Stimulated activated CD8-positive, alpha-beta memory T cell treated with anti-CD3 and anti-CD28 coated beads, Interleukin-4, amount 100 ng/mL, for 1 hour (primary cell): ENCODE results near the gene GYPE.
"Not testable (repeated sequence)": the region's sequence is repeated elsewhere in the genome, so short reads cannot be mapped to it uniquely, and the experiment has no call there.

Experiments used
- DNase-seq, 2 donors: peaks; one replicate each; pipeline ENCODE4 v3.0.0-alpha.2; 2020; ENCODE audit warnings: low read depth in 2 of 2, low spot score in 1 of 2

GYPE gene

DNA sequence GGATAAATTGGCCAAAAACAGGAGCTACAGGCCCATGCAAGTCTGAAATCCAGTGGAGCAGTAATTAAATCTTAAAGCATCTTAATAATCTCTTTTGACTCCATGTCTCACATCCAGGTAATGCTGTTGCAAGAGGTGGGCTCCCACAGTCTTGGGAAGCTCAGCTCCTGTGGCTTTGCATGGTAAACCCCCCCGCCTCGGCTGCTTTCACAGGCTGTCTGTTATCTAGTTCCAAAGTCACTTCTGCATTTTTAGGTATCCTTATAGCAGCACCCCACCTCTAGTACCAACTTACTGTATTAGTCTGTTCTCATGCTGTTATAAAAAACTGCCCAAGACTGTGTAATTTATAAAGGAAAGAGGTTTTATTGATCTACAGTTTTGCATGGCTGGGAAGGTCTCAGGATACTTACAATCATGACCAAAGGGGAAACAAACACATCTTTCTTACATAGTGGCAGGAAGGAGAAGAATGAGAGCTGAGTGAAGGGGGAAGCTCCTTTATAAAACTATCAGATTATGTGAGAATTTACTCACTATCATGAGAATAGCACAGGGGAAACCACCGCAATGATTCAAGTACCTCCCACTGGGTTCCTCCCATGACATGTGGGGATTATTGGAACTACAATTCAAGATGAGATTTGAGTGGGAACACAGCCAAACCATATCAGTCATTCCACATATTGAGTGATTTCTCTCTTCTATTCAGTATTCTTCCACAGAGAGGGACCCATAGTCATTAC is 34.7 kb downstream of the GYPE start:
- not testable (repeated sequence) for DNase-seq

DNA sequence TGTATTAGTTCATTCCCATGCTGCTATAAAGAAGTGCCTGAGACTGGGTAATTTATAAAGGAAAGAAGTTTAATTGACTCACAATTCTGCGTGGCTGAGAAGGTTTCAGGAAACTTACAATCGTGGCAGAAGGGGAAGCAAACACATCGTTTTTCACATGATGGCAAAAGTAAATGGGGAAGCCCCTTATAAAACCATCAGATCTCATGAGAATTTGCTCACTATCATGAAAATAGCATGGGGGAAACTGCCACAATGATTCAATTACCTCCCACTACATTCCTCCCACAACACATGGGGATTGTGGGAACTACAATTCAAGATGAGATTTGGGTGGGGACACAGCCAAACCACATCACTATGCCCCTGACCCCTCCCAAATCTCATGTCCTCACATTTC is 35.4 kb downstream of the GYPE start:
- DNase-seq, result not testable (repeated sequence)

DNA sequence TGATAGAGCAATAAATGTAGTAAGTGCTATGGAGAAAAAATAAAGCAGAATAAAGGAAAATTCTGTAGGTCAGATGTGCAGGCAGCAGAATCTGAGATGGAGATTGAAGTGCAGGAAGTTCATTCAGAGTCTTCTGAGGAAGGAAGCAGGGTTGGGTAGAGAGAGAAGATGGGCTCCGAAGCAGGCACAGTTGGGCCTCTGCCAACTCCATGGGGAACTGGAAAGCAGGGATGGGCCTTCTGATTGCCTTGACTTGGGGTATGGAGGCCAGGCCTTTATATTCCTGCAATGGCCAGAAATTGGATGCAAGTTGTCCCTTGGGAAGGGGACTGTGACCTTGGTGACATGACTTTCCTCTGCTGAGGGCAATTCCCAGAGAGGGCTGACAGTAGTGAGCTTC is 42.6 kb downstream of the GYPE start:
- not testable (repeated sequence) for DNase-seq

DNA sequence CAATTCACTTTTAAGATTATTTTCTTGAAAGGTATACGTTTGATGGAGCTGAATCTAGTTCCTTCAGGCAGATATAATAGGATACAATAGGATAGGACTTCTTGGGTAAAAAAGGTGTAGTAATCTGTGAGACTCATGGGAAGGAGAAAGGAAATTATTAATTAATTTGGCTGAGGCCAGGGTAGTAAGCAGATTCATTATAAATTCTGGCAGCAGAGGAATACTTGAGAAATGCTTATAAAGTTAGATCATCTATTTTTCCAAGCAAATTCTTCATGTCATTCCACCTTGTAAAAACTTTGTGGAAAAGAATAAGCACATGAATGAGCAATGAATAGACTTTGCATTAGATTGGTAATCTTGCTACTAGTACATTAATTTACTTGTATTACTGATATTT is 46.9 kb downstream of the GYPE start:
- no peak for DNase-seq

DNA sequence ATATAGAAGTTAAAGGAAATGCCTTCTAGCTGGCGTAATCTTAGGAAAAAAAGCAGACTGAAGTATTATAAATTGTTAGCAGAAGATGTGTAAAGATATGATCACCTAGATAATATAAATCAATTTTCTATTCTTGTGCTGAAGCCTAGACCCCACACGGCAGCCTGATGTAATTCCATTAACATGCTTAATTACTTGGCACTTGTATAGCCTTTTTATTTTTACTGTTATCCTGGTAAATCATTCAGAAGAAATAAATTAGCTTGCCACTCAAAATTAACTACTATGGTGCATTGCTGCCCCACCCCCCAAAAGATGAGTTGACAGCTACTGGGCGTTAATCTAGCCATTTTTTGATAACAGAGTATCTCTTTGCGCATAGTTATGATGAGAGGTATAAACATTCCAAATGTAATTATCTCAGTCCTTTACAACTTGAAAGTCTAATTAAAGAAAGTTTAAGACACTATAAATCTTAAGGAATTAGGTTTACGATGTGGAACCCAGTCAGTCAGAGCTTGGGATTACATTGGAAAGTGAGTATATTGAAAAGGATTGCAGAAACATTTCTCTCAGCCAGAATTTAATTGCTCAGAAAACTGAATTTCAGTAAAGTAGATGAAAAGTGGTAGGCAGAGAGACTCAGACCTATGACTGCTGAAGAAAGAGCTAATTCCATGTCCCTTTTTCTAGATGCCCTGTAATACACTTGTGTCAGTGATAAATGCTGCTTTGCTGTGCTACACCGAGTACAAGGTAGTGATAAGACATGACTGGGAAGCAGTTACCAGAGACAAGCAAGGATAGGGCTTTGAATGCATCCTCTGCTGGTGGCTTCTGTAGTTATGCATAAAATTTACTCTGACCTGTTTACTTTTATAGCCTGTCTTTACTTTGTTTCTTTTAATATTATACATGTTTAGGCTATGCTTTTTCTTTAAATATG is 47.7 kb downstream of the GYPE start:
- DNase-seq, result not testable (repeated sequence)

DNA sequence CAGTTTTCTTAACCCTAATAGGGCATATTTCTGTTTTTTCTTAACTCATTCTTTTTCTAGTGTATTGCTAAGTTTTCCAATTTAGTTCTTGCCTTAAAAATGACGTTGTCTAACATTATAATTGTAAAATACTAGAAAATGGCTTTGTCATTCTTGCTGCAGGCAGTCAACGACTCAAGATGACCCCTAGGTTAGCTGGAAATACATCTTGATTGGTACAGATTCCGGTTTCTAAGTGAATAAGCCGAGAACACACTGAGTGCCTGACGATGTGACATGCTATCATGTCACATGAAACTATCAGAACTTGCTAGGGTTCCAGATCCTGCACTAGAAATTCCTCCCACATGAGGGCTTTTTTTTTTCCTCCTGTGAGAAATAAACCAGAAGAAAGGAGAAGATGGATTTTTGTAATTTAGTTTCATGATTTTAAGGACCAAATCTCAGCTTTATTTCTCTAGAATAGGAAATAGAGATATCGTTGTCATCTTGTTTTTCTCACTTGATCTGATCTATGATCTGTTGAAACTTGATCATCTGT is 49.3 kb downstream of the GYPE start:
- DNase-seq, result not testable (repeated sequence)

DNA sequence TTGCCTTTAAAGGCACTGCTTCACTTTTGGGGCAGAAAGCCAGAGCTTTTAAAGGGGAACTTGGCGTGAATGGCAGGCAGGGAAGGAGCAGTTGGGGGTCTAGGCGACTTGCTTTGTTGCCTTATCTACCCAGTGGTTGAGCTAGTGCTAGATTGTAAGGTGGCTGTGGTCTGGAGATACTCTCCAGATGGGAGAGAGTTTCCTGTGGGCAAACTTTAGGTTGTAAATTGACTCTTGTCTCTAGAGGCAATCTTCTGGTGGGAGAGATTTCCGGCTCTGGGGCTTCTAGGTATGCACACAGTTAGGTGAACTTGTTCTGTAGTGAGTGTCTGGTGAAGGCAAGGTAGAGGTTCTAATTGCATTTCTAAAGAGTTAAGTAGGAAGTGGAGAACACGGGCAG is 50.7 kb downstream of the GYPE start:
- DNase-seq, result not testable (repeated sequence)

DNA sequence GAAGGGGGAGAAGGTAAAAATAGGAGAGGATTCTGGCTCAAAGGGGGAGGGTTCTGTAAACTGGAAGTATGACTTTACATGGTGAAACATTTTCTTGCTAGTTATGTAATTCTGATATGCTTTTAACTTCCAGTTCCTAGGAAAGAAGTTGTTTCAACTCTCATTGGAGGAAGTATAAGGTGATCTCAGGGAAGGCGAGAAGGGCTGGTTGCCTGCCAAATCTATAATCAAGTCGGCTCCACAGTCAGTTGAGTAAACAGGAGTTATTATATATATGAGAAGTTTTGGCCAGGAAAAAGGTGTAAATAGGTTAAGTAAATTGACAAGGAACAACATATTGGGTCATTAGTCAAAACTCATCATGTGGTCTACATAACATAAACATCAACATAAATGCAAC is 56.1 kb downstream of the GYPE start:
- not testable (repeated sequence) for DNase-seq

DNA sequence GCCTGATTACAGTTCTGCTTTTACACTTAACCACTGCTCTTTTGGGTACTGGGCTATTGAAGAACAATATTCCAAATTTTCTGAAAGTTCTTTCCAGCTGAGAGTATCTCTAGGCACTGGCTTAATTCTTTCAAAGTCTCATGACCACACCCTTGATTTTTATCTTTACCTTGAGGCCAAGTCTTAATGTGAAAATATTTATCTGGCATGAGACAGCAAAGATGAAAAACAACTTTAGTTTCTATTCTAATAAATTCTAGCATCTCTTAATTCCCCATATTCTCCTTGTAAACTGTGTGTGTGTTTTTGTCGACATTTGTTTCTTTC is 61.9 kb downstream of the GYPE start:
- DNase-seq, result not testable (repeated sequence)

DNA sequence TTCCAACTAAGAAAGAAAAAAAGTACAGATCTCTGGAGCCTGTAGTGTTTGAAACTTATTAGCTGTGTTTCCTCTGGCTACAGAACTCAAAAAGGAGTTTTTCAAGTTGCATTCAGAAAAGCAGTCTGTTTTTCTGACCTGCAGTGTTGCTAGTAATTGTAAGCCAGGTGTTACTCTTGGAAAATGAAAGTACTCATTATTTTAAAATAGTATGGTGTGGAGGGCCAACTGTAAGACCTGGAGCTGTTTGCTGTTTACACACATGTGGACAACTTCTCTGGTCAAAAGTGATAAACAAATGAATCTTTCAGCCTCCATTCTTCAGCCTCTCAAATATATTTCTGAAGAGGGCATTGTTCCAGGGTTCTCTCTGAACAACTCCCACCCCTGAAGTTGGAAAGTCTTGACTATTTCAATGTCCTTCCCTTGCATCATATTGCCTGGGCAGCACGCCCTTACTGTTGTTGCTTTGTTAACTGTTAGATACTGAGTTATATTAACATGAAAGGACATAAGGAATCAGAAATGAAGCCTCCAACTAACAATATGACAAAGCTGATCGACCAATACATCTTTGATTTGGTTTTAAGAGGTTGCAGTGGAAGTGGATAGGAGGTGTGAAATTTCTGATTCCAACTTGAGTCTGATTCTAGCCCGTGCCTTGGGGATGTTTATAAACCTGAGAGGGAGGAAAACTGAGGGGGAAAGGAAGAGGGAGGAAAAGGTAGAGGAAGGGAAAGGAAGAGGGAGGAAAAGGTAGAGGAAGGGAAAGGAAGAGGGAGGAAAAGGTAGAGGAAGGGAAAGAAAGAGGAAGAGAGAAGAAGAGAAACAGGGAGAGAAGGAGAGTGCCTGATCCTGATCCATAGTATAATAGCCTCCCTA is 62.5 kb downstream of the GYPE start:
- not testable (repeated sequence) for DNase-seq

DNA sequence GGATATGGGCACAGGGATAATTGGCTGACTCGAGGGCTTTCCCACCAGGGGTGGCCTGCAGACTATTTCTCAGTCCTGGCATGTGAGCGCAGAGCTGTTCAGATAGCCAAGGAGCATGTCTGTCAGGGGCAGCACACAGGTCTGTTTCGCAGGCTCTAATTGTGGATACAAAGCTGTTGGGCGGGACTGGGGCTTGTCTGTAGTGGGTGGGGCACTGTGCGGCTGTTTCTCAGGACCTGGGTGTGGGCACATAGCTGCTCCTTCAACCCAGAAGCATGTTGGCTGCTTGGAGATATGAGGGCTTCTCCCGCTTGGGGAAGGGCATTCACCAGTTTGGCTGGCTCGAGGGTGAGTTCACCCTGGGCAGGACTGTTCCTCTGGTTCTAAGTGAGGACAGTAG is 65.9 kb downstream of the GYPE start:
- DNase-seq, result not testable (repeated sequence)

DNA sequence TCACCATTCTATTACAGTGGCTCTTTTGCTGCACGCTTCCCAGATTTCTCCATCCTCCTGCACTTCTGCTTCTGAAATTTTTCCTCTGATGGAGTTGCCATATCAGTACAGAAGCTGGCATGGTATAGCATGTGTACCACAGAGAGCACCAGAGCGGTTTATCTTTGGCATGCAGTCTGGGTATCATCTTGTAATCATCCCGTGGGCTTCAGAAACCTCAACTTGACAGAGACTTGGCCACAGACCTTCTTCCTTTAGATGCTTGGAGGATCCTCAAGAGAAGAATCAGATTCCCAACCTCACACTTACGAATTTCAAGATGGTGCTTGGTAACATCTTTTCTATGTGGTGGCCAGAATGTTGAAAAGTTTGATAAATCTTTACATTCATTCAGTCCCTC is 71.2 kb downstream of the GYPE start:
- not testable (repeated sequence) for DNase-seq

DNA sequence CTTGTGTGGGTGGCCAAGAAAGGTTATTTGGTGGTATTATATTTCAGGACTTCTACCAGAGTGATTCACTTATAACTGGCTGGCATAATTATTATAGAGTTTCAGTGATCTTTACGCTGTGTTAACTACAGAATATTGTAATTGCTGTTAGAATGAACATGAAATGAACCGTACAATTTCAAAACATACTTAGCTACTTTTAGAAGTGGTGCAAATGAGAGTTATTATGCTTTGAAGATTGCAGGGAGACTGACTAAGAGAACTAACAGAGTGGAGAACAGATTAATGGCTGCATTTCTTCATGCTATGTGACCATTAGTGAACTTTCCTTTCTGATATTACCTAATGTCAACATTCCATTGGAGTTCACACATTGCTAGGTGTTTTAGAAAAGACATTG is 71.7 kb downstream of the GYPE start:
- not testable (repeated sequence) for DNase-seq

DNA sequence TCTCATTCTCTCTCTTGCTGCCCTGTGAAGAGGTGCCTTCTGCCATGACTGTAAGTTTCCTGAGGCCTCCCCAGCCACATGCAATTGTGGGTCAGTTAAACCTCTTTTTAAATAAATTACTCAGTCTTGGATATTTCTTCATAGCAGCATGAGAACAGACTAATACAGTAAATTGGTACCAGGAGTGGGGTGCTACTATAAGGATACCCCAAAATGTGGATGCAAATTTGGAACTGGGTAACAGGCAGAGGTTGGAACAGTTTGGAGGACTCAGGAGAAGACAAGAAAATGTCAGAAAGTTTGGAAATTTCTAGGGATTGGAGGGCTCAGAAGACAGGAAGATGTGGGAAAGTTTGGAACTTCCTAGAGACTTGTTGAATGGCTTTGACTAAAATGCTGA is 74.8 kb downstream of the GYPE start:
- not testable (repeated sequence) for DNase-seq

DNA sequence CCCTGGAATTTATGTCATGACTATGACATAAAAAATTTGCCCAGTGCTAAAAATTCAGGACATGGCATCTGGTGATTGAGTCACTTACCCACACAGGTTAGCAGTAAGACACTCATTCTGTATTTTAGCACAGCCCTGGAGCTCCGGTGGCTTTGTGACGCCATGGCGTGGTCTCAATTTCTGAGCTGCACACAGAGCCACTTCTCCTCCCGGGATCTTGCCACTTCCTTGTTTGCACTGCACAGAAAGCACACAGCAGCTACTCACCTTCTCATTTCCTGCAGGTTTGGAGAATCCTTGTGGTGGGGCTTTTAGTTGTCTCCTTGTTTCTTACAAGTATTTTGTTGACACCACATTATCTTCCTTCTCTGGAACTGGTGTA is 76.1 kb downstream of the GYPE start:
- DNase-seq, result not testable (repeated sequence)
